SK-N-SH treated with all-trans-retinoic acid at 6 μM for 48 hours (cell line): ENCODE data around the gene GREM1.

Experiments
- ATAC-seq: fragments of 200-7000 bp; cut with Tn5 transposase; 3 replicates; pipeline ENCODE4 v1.9.1; 2020; ENCODE audit warnings: mild to moderate bottlenecking, moderate library complexity
- ARNTL ChIP-seq: fragments of 450-650 bp; formaldehyde crosslinking; IDR thresholded peaks from 2 replicates; pipeline ENCODE4 v1.5.0; 2020; ENCODE audit warnings: low read depth, mild to moderate bottlenecking, moderate library complexity, borderline replicate concordance
- BACH2 ChIP-seq: fragments of 250-450 bp; sonication (Bioruptor Pico); IDR thresholded peaks from 2 replicates; pipeline ENCODE4 v1.9.0; 2021; ENCODE audit warnings: mild to moderate bottlenecking, borderline replicate concordance
- ESRRG ChIP-seq: fragments of 250-450 bp; sonication (Bioruptor Pico); IDR thresholded peaks from 2 replicates; pipeline ENCODE4 v1.6.1; 2021; ENCODE audit warnings: mild to moderate bottlenecking
- GLIS3 ChIP-seq: fragments of 250-450 bp; sonication (Bioruptor Pico); IDR thresholded peaks from 2 replicates; pipeline ENCODE4 v1.5.0; 2020; ENCODE audit warnings: mild to moderate bottlenecking, moderate library complexity
- ISL1 ChIP-seq: fragments of 250-450 bp; sonication (Bioruptor Pico); IDR thresholded peaks from 2 replicates; pipeline ENCODE4 v2.1.2; 2022; ENCODE audit warnings: mild to moderate bottlenecking, moderate library complexity
- PPARA ChIP-seq: fragments of 250-450 bp; sonication (Bioruptor Pico); IDR thresholded peaks from 2 replicates; pipeline ENCODE4 v1.5.0; 2020; ENCODE audit warnings: mild to moderate bottlenecking, borderline replicate concordance
- RARB ChIP-seq: fragments of 250-450 bp; sonication (Bioruptor Pico); IDR thresholded peaks from 2 replicates; pipeline ENCODE4 v1.8.0; 2021; ENCODE audit warnings: mild to moderate bottlenecking, moderate library complexity
- TOX ChIP-seq: fragments of 250-450 bp; sonication (Bioruptor Pico); IDR thresholded peaks from 2 replicates; pipeline ENCODE4 v1.8.0; 2021; ENCODE audit warnings: mild to moderate bottlenecking, moderate library complexity, borderline replicate concordance
- ZC3H10 ChIP-seq: fragments of 250-450 bp; sonication (Bioruptor Pico); IDR thresholded peaks from 2 replicates; pipeline ENCODE4 v1.5.1; 2021; ENCODE audit warnings: mild to moderate bottlenecking, moderate library complexity
- ZFP3 ChIP-seq: fragments of 250-450 bp; sonication (Bioruptor Pico); IDR thresholded peaks from 2 replicates; pipeline ENCODE4 v1.5.0; 2020; ENCODE audit warnings: mild to moderate bottlenecking, moderate library complexity
- ZFP30 ChIP-seq: fragments of 450-650 bp; formaldehyde crosslinking; IDR thresholded peaks from 2 replicates; pipeline ENCODE4 v1.5.0; 2022; ENCODE audit warnings: mild to moderate bottlenecking, moderate library complexity
- ZNF565 ChIP-seq: fragments of 450-650 bp; formaldehyde crosslinking; conservative IDR thresholded peaks from 2 replicates; pipeline ENCODE4 v1.5.0; 2020; ENCODE audit warnings: low read depth, mild to moderate bottlenecking, moderate library complexity
- ZNF70 ChIP-seq: fragments of 450-650 bp; formaldehyde crosslinking; IDR thresholded peaks from 2 replicates; pipeline ENCODE4 v1.5.0; 2020; ENCODE audit warnings: mild to moderate bottlenecking, moderate library complexity
- ZNF8 ChIP-seq: fragments of 450-650 bp; formaldehyde crosslinking; IDR thresholded peaks from 2 replicates; pipeline ENCODE4 v1.5.0; 2020; ENCODE audit warnings: mild to moderate bottlenecking, moderate library complexity
- TF ChIP-seq, protein P1 (sequence below): fragments of 250-450 bp; sonication (Bioruptor Pico); IDR thresholded peaks from 2 replicates; pipeline ENCODE4 v1.5.1; 2020; ENCODE audit warnings: low read depth, mild to moderate bottlenecking, moderate library complexity
- TF ChIP-seq, protein P2 (sequence below): fragments of 250-450 bp; sonication (Bioruptor Pico); IDR thresholded peaks from 2 replicates; pipeline ENCODE4 v1.8.0; 2021; ENCODE audit warnings: low read depth, mild to moderate bottlenecking, moderate library complexity, borderline replicate concordance
- TF ChIP-seq, protein P3 (sequence below): fragments of 250-450 bp; sonication (Bioruptor Pico); IDR thresholded peaks from 2 replicates; pipeline ENCODE4 v1.5.0; 2020; ENCODE audit warnings: mild to moderate bottlenecking, moderate library complexity
- TF ChIP-seq, protein P4 (sequence below): fragments of 250-450 bp; sonication (Bioruptor Pico); IDR thresholded peaks from 2 replicates; pipeline ENCODE4 v1.5.1; 2021; ENCODE audit warnings: mild to moderate bottlenecking, moderate library complexity

Gene GREM1

DNA sequence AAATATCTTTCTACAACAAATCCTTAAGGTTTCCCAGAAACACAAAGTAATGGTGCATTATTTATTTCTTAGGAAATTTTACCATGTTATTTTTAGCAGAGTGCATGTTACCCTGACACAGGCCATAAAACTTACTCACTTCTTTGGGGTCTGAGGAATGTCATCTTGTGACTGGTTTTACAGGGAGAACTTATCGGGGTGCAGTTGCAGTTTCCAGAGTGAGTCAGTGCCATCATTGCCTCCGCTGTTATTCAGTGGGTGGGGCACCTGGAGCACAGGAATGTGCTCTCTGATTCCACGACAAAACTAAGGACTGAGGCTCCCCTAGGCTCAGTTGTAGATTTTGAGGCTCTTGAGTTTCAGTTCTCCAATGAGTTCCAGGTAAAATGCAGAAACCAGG, 11.1 kb upstream of the GREM1 start:
- TF ChIP-seq, protein P1, sequence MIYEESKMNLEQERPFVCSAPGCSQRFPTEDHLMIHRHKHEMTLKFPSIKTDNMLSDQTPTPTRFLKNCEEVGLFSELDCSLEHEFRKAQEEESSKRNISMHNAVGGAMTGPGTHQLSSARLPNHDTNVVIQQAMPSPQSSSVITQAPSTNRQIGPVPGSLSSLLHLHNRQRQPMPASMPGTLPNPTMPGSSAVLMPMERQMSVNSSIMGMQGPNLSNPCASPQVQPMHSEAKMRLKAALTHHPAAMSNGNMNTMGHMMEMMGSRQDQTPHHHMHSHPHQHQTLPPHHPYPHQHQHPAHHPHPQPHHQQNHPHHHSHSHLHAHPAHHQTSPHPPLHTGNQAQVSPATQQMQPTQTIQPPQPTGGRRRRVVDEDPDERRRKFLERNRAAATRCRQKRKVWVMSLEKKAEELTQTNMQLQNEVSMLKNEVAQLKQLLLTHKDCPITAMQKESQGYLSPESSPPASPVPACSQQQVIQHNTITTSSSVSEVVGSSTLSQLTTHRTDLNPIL (CRISPR knock-in tag): no peak
- TF ChIP-seq, protein P2, sequence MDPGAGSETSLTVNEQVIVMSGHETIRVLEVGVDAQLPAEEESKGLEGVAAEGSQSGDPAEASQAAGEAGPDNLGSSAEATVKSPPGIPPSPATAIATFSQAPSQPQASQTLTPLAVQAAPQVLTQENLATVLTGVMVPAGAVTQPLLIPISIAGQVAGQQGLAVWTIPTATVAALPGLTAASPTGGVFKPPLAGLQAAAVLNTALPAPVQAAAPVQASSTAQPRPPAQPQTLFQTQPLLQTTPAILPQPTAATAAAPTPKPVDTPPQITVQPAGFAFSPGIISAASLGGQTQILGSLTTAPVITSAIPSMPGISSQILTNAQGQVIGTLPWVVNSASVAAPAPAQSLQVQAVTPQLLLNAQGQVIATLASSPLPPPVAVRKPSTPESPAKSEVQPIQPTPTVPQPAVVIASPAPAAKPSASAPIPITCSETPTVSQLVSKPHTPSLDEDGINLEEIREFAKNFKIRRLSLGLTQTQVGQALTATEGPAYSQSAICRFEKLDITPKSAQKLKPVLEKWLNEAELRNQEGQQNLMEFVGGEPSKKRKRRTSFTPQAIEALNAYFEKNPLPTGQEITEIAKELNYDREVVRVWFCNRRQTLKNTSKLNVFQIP (CRISPR knock-in tag): no peak
- TF ChIP-seq, protein P3, sequence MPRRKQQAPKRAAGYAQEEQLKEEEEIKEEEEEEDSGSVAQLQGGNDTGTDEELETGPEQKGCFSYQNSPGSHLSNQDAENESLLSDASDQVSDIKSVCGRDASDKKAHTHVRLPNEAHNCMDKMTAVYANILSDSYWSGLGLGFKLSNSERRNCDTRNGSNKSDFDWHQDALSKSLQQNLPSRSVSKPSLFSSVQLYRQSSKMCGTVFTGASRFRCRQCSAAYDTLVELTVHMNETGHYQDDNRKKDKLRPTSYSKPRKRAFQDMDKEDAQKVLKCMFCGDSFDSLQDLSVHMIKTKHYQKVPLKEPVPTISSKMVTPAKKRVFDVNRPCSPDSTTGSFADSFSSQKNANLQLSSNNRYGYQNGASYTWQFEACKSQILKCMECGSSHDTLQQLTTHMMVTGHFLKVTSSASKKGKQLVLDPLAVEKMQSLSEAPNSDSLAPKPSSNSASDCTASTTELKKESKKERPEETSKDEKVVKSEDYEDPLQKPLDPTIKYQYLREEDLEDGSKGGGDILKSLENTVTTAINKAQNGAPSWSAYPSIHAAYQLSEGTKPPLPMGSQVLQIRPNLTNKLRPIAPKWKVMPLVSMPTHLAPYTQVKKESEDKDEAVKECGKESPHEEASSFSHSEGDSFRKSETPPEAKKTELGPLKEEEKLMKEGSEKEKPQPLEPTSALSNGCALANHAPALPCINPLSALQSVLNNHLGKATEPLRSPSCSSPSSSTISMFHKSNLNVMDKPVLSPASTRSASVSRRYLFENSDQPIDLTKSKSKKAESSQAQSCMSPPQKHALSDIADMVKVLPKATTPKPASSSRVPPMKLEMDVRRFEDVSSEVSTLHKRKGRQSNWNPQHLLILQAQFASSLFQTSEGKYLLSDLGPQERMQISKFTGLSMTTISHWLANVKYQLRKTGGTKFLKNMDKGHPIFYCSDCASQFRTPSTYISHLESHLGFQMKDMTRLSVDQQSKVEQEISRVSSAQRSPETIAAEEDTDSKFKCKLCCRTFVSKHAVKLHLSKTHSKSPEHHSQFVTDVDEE (CRISPR knock-in tag): no peak
- TF ChIP-seq ZNF70 (CRISPR knock-in tag) (no peak), PPARA (CRISPR knock-in tag) (no peak), ZFP3 (CRISPR knock-in tag) (no peak), TOX (no peak)

DNA sequence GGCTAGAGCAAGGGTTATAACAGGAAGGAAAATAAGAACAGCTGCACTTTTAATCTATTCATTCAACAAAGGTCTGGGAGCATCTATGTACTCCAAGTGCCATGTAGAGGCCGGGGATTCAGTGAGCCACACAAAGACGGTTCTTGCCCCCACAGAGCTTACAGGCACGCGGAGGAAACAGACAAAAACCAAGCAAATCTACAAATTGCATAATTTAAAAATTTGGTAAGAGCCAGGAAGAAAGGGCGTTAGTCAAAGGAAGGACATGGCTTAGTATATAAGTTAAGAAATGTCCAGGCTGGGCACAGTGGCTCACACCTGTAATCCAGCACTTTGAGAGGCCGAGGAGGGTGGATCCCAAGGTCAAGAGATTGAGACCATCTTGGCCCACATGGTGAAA, 10.4 kb upstream of the GREM1 start:
- TF ChIP-seq, protein P4, sequence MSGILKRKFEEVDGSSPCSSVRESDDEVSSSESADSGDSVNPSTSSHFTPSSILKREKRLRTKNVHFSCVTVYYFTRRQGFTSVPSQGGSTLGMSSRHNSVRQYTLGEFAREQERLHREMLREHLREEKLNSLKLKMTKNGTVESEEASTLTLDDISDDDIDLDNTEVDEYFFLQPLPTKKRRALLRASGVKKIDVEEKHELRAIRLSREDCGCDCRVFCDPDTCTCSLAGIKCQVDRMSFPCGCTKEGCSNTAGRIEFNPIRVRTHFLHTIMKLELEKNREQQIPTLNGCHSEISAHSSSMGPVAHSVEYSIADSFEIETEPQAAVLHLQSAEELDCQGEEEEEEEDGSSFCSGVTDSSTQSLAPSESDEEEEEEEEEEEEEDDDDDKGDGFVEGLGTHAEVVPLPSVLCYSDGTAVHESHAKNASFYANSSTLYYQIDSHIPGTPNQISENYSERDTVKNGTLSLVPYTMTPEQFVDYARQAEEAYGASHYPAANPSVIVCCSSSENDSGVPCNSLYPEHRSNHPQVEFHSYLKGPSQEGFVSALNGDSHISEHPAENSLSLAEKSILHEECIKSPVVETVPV (CRISPR knock-in tag): no peak
- no peak for TF ChIP-seq GLIS3
- no peak for TF ChIP-seq ARNTL (CRISPR knock-in tag)
- no peak for TF ChIP-seq ZNF70 (CRISPR knock-in tag)
- no peak for TF ChIP-seq ZNF565 (CRISPR knock-in tag)
- no peak for TF ChIP-seq BACH2 (CRISPR knock-in tag)
- no peak for ATAC-seq

More for the DNA sequence above, 11.1 kb upstream of the GREM1 start:
- peak; percentile 13 for ATAC-seq

DNA sequence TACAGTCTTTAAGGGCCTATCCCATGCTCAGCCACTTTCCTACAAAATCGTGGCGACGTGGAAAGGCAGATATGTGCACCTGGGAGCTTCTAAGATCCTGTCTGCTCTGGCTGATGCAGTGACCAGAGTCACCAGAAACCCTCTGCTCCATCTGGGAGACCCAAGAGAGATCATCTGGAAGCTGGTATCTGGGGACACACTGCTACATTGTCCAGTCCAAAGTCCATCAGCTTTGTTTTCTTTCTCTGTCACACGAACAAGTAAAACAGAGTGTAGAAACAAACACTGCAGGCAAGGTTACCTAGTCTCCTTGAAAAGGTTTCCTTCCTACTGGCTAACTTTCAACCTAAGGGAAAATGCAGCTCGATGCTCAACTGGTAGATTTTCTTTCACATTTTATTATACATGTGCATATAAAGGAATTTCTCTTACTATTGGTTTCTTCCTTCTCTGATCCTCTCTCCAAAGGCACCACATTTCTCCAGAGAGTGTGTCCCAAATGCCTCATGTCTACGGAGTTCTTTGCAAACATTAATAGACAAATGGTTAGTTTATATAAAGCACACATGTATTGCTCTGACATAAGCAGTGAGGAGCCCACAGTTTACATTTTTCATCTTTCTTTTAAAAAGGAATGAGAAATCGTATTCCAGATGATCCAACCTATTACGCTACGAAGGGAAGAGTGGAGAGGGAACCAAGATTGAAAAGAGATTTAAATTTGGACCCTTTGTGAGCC, 8.3 kb upstream of the GREM1 start:
- no peak for ATAC-seq
- no peak for TF ChIP-seq ESRRG (CRISPR knock-in tag)
- no peak for TF ChIP-seq ZFP3 (CRISPR knock-in tag)
- TF ChIP-seq RARB: no peak
- no peak for TF ChIP-seq ZNF8 (CRISPR knock-in tag)
- TF ChIP-seq ZFP30 (CRISPR knock-in tag): no peak
- TF ChIP-seq, protein P1 (CRISPR knock-in tag): no peak
- TF ChIP-seq, protein P3 (CRISPR knock-in tag): no peak
- TF ChIP-seq, protein P4 (CRISPR knock-in tag): no peak
- no peak for TF ChIP-seq ZC3H10
- TF ChIP-seq ISL1 (CRISPR knock-in tag): no peak
